Nephron (organoid): Measurements from ENCODE around the gene PLA2G1B.

Source experiments
- H3K27ac Mint-ChIP-seq, 3 experiments: 2 replicates each; pipeline ENCODE4 v1.8.0; 2020; ENCODE audit warnings: mixed read lengths in 3 of 3, mild to moderate bottlenecking in 2 of 3, moderate library complexity in 1 of 3
- H3K27me3 Mint-ChIP-seq: 2 replicates; pipeline ENCODE4 v1.8.0; 2021; ENCODE audit warnings: low read depth, mild to moderate bottlenecking, moderate library complexity, mixed read lengths
- H3K36me3 Mint-ChIP-seq: 2 replicates; pipeline ENCODE4 v1.8.0; 2020; ENCODE audit warnings: low read depth, mixed read lengths
- H3K4me1 Mint-ChIP-seq: 2 replicates; pipeline ENCODE4 v1.8.0; 2020; ENCODE audit warnings: mixed read lengths
- H3K4me3 Mint-ChIP-seq, 3 experiments: 2 replicates each; pipeline ENCODE4 v1.8.0; 2020; ENCODE audit warnings: mild to moderate bottlenecking in 3 of 3, mixed read lengths in 3 of 3, moderate library complexity in 2 of 3
- H3K9me3 Mint-ChIP-seq: 2 replicates; pipeline ENCODE4 v1.8.0; 2020; ENCODE audit warnings: mixed read lengths
- TF ChIP-seq, protein P1 (sequence below), 3 experiments: fragments of 200-600 bp; sonication (generic); IDR thresholded peaks; one replicate each; pipeline ENCODE4 v1.5.0; 2021; ENCODE audit warnings: antibody characterized with exemption in 3 of 3; ENCODE audit not compliant: unreplicated experiment in 3 of 3

Gene PLA2G1B

GRCh38 chr12:120367233-120367923 is 39.8 kb upstream of the PLA2G1B start:
- TF ChIP-seq, protein P1, sequence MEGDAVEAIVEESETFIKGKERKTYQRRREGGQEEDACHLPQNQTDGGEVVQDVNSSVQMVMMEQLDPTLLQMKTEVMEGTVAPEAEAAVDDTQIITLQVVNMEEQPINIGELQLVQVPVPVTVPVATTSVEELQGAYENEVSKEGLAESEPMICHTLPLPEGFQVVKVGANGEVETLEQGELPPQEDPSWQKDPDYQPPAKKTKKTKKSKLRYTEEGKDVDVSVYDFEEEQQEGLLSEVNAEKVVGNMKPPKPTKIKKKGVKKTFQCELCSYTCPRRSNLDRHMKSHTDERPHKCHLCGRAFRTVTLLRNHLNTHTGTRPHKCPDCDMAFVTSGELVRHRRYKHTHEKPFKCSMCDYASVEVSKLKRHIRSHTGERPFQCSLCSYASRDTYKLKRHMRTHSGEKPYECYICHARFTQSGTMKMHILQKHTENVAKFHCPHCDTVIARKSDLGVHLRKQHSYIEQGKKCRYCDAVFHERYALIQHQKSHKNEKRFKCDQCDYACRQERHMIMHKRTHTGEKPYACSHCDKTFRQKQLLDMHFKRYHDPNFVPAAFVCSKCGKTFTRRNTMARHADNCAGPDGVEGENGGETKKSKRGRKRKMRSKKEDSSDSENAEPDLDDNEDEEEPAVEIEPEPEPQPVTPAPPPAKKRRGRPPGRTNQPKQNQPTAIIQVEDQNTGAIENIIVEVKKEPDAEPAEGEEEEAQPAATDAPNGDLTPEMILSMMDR (IDR thresholded peaks at IDR 0.05; ENCODE audit: unreplicated experiment in 3 of 3) = peak; percentile 43 to 53 (median 46)
- Mint-ChIP-seq H3K27ac (peak overlapping the region; percentile 45 to 84 (median 76)), H3K27me3 (peaks cover 47% of the 10 kb centered on the region), H3K9me3 (no peaks in the 10 kb centered on the region), H3K4me1 (peaks cover 42% of the 10 kb centered on the region), H3K4me3 (peak overlapping the region; percentile 86 to 92 (median 89)), H3K36me3 (peaks cover 32% of the 10 kb centered on the region)

- H3K27me3 Mint-ChIP-seq = peaks cover 42% of the 10 kb centered on the region
- H3K36me3 Mint-ChIP-seq = peaks cover 33% of the 10 kb centered on the region
- H3K4me3 Mint-ChIP-seq = peak overlapping the region; percentile 86 to 92 (median 89)
- peak overlapping the region; percentile 45 to 84 (median 76) for H3K27ac Mint-ChIP-seq
- H3K4me1 Mint-ChIP-seq = peaks cover 48% of the 10 kb centered on the region
- TF ChIP-seq, protein P1 (IDR thresholded peaks at IDR 0.05; ENCODE audit: unreplicated experiment in 3 of 3) = no peak
- H3K9me3 Mint-ChIP-seq = no peaks in the 10 kb centered on the region
These were observed 39.3 kb upstream of the PLA2G1B start for GRCh38 chr12:120366845-120367232.

DNA sequence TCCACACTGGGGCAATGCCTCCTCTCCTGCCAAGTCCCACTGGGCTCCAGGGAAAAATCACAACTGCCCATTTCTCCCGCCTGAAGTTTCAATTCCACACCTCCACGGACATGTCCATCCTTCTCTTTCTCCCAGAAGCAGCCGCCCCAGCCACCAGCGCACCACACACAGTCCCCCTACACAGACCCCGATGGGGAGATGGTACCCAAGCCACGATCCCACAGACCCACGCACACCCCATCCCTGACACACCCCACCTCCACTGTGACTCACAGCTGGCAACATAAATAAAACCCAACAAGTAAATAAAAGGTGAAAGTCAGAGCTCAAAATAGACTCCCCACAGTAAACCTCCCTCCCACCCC is 38.7 kb upstream of the PLA2G1B start:
- H3K4me3 Mint-ChIP-seq = peak overlapping the region; percentile 86 to 92 (median 89)
- peaks cover 49% of the 10 kb centered on the region for H3K4me1 Mint-ChIP-seq
- H3K27me3 Mint-ChIP-seq = peaks cover 37% of the 10 kb centered on the region
- peaks cover 33% of the 10 kb centered on the region for H3K36me3 Mint-ChIP-seq
- H3K27ac Mint-ChIP-seq = peak overlapping the region; percentile 20 to 76 (median 45)
- TF ChIP-seq, protein P1 (IDR thresholded peaks at IDR 0.05; ENCODE audit: unreplicated experiment in 3 of 3) = no peak
- no peaks in the 10 kb centered on the region for H3K9me3 Mint-ChIP-seq

DNA sequence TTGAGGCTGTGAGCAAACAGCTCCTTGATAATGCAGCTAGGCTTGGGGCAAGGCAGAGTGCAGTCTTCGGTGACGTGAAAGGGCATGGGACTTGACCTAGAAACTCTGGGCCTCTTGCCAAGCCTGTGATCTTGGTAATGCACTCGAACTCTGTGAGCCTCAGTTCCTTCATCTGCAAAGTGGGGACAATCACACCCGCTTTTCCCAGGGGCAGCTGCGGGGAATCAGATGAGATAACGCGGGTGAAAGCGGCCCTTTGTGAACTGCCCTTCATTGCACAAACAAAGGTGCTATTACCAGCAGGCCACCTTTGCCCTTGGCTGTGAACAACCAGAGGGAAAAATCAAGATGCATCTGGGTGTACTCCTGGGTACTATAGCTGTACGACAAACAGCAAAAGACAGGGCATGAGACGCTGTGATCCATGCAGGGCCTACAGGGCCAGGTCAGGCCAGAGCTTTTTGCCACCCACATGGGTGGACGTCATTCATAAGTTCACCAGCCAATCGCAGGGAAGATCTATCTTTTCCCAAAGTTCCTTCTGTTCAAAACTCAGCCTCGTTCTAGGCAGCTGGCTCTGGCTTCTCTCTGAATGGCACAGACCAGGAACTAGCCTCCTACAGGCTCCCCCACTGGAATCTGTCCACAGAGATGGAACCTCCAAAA is 38.2 kb upstream of the PLA2G1B start:
- Mint-ChIP-seq H3K27me3 (peaks cover 32% of the 10 kb centered on the region), H3K9me3 (no peaks in the 10 kb centered on the region), H3K36me3 (peaks cover 33% of the 10 kb centered on the region), H3K4me3 (peak overlapping the region; percentile 86 to 92 (median 89)), H3K4me1 (peaks cover 49% of the 10 kb centered on the region), H3K27ac (peak overlapping the region in 2 of 3 experiments; percentile 20 to 45)
- TF ChIP-seq, protein P1 (IDR thresholded peaks at IDR 0.05; ENCODE audit: unreplicated experiment in 3 of 3) = no peak

DNA sequence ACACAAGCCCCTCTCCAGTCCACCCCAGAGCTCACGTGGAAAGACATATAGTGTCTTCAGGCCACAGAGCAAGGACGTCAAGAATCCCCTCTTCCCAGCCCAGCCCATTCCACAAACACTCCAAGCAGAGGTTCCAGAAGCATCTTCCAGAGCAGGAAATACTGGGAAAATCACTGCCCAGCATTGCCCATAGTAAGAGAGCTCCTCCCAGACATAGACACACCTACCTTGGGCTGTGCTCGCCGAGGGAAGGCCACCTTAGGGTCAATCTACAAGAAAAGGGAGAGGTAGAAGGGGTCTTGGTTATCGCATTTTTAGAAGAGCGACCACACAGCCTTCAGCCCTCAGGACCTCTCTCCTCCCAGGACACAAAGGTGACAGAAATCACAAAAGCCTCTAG is 36.9 kb upstream of the PLA2G1B start:
- H3K4me3 Mint-ChIP-seq = peak overlapping the region; percentile 6 to 58 (median 49)
- no peaks in the 10 kb centered on the region for H3K9me3 Mint-ChIP-seq
- H3K4me1 Mint-ChIP-seq = peaks cover 43% of the 10 kb centered on the region

More for the DNA sequence above, 36.9 kb upstream of the PLA2G1B start:
- H3K27ac Mint-ChIP-seq = peak overlapping the region; percentile 48 to 97 (median 76)
- peaks cover 18% of the 10 kb centered on the region for H3K27me3 Mint-ChIP-seq
- H3K36me3 Mint-ChIP-seq = peaks cover 36% of the 10 kb centered on the region
- TF ChIP-seq, protein P1 (IDR thresholded peaks at IDR 0.05; ENCODE audit: unreplicated experiment in 3 of 3) = no peak
